NCI-H2107 (cell line): ENCODE data around the gene MMP12.
"Not testable (repeated sequence)": the region's sequence is repeated elsewhere in the genome, so short reads cannot be mapped to it uniquely, and the experiment has no call there.

Experiments used
- DNase-seq: peaks from one replicate; lab custom pipeline; 2025; lab: John Stamatoyannopoulos, UW

MMP12 gene

GRCh38 chr11:102874852-102875251, at the start of gene MMP12:
Gene MMP12, minus strand, starts transcription at chr11:102874982. Its CDS starts 45 bp downstream, at chr11:102874937.
- no peak for DNase-seq

- DNase-seq = no peak
Measured at GRCh38 chr11:102921587-102922220, 46.9 kb upstream of the MMP12 start.

- no peak for DNase-seq
Measured at GRCh38 chr11:102920118-102920684, 45.4 kb upstream of the MMP12 start.

GRCh38 chr11:102915044-102915375, 40.2 kb upstream of the MMP12 start:
- no peak for DNase-seq

DNA sequence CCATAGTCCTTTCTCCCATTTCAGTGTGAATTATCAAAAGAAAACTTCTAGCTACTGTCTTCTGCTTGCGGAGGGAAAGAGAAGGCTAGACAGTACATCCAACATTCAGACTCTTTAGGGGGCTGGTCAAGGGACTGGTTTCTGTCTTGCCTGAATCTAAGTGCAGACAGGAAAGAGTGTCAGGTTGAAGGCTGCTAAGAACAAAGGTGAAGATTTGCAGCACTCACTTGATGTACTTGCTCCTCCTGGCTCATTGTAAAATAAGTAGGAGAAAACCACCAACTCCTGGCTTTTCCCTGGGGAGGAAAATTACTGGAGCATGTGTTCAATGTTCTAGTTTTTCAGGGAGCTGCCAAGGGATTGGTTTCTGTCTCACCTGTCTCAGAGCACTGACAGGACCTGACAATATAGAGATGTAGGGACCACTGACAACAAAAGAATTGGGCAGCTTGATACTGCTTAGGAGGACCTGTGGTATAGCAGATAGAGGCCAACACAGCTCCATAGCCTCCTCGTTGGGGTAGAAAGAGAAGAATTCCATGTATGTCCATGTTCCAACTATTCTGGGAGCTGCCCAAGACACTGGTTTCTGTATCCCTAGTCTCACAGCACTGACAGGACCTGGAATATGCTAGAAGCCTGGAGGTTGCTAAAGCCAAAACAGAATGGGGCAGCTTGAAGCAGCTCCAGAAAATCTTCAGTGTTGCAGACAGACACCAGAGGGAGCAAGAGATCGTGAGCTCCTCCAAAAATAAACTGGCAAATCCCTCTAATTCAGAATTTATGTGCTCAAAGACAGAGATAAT, 39.7 kb upstream of the MMP12 start:
- DNase-seq = no peak

DNA sequence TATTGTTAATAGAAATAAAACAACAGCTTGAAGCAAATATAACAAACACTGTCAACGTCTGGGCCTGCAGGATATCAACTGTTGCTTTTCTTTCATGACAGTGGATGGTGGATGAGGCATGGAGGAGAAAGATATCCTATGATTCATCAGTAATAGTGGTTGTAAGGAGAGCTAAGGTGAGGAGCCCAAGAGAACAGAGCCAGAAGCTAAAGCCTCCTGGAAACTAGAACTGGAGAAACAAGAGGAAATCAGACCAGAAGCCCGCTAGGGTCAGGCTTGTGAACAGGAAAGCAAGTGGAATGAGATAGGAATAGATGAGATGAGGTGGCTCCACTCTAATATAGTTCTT, 37.7 kb upstream of the MMP12 start:
- DNase-seq = no peak

- DNase-seq = no peak
Measured at GRCh38 chr11:102911758-102912481, 37.1 kb upstream of the MMP12 start.

DNA sequence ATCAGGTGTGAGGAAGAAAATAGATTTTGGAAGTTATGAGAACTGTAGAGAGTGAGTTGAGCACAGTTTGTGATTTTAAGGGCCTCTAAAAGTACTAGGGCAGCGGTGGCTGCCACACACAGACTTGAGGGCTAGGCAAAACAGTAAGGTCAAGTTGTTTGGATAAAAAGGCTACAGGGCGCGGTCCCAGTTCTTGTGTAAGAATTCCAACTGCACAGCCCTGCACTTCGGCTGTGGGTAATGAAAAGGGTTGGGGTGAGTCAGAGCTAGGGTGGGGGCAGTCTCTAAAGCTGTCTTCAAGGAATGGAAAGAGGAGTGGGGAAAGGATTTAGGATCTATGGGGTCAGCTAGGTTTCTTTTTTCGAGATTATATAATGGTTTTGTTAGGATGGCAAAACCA, 31.1 kb upstream of the MMP12 start:
- not testable (repeated sequence) for DNase-seq

- not testable (repeated sequence) for DNase-seq
Measured at GRCh38 chr11:102903895-102904294, 29.1 kb upstream of the MMP12 start.

DNA sequence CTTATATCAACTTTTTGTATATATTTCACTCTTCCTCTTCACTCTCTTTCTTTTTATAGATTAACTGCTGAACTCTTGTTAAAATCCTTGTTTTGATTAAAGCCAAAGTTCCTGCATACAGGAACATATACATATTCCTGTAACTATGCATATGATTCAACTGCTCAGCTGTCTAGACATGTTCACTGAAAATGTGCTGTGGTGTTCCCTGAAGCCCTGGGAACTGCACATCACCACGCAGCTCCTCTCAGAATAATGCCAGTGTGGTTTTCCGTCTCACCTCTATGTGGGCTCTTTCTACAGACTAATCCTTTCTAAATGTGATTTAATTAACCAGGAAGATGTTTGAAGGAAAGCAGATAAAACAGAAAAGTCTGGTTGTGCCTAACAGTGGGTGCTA, 25.6 kb upstream of the MMP12 start:
- DNase-seq = no peak

GRCh38 chr11:102891736-102892135, 17.0 kb upstream of the MMP12 start:
- no peak for DNase-seq

GRCh38 chr11:102886999-102887398, 12.2 kb upstream of the MMP12 start:
- no peak for DNase-seq

DNA sequence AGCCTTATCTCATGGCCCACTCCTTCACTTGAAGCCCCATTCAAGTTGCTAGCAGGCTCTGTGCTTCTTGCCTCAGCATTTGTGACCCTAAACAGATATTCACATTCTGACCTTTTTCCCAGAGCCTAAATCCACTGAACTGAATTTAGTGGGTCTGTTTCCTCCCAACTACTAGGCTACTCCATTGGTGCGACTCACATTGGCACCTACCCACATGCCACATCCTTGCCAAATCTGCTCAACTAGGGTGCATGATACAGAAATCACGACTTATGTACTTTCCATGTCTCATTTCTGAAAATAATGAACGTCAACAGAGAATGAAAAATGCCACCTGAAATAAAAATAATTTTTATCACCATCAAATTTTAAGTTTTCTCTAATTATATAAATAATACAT, 8.4 kb upstream of the MMP12 start:
- DNase-seq = no peak

GRCh38 chr11:102882389-102883024, 7.7 kb upstream of the MMP12 start:
- no peak for DNase-seq

- no peak for DNase-seq
Measured at GRCh38 chr11:102879801-102880200, 5.0 kb upstream of the MMP12 start.

DNA sequence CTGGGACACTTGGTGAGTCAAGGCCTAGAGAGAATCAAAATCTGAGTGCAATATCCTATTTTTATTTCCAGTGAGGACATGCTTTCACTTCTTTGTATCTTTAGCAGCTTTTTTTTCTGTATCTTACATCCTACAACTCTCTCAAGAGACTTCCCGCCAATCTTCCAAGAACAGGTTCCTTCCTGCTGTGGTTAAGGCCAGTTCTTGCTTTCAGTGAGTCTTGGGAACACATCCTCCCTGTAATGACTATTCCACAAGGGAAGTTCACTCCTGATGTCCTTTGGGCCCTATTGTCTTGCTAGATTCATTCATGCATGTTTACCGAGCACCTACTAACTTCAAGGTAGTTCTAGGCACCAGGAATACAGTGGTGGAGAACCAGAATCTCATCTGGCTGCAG, 3.8 kb upstream of the MMP12 start:
- no peak for DNase-seq

- DNase-seq = not testable (repeated sequence)
Measured at GRCh38 chr11:102869354-102869964, 5.3 kb downstream of the MMP12 start.

- DNase-seq = no peak
Measured at GRCh38 chr11:102868339-102868738, 6.4 kb downstream of the MMP12 start.

DNA sequence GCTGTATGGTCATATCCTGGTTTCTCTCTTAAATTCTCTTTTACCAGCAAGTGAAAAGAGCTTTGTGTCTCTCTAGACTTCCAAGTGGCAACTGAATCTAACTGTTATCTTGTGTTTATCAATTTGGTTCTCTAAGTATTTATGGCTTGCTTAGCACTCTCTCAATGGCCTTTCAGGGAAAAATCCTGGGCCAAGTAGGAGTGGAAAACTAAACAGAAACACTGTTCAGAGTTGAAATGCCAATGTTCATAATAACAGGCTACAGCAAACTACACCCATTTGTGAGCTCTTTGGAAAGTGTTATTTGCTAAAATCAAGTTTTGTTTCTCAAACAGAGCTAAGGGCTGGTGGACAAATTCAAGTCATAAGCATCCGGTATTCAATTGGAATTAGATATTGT, 10.1 kb downstream of the MMP12 start:
- no peak for DNase-seq

- DNase-seq = no peak
Measured at GRCh38 chr11:102853956-102854355, 20.8 kb downstream of the MMP12 start.

DNA sequence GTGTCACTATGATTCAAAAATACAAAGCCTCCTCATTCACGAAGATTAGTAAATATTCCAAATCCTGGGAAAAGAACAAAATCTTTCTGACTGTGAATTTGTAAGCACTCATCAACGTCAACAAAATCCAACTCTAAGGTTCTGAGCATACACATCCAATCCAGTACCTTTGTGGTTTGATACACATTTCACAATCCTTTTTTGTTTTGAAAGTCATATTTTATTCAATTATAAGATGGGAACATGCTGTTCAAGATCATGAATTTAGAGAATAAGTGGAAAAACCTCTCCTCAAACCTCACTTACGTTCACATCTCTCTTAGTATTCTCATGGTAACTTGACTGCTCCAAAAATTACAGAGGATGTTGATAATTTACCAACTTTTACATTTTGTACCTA, 21.7 kb downstream of the MMP12 start:
- no peak for DNase-seq
